Activated naive CD4-positive, alpha-beta T cell treated with anti-CD3 and anti-CD28 coated beads, Interleukin-2, amount 50 U/mL, for 24 hours (primary cell): ENCODE measurements around the gene MRFAP1L1.
A peak's percentile ranks its signal among the peaks of the same experiment; 100 is the strongest.

Experiments used
- H3K27ac Mint-ChIP-seq: one replicate; pipeline ENCODE4 v1.8.0; 2021; ENCODE audit warnings: mild to moderate bottlenecking, mixed read lengths
- H3K27me3 Mint-ChIP-seq: one replicate; pipeline ENCODE4 v1.8.0; 2021; ENCODE audit warnings: mixed read lengths
- H3K36me3 Mint-ChIP-seq: one replicate; pipeline ENCODE4 v1.8.0; 2021; ENCODE audit warnings: mixed read lengths
- H3K4me1 Mint-ChIP-seq: one replicate; pipeline ENCODE4 v1.8.0; 2021; ENCODE audit warnings: mixed read lengths
- H3K4me3 Mint-ChIP-seq: one replicate; pipeline ENCODE4 v1.8.0; 2021; ENCODE audit warnings: mild to moderate bottlenecking, mixed read lengths
- H3K9me3 Mint-ChIP-seq: one replicate; pipeline ENCODE4 v1.8.0; 2021; ENCODE audit warnings: mixed read lengths

MRFAP1L1 gene

GRCh38 chr4:6746721-6747293, 37.1 kb upstream of the MRFAP1L1 start:
- H3K4me3 Mint-ChIP-seq: no peak overlapping the region
- no peaks in the 10 kb centered on the region for H3K36me3 Mint-ChIP-seq
- H3K9me3 Mint-ChIP-seq: no peaks in the 10 kb centered on the region
- H3K27me3 Mint-ChIP-seq: no peaks in the 10 kb centered on the region
- peaks cover 6% of the 10 kb centered on the region for H3K4me1 Mint-ChIP-seq
- no peak overlapping the region for H3K27ac Mint-ChIP-seq

DNA sequence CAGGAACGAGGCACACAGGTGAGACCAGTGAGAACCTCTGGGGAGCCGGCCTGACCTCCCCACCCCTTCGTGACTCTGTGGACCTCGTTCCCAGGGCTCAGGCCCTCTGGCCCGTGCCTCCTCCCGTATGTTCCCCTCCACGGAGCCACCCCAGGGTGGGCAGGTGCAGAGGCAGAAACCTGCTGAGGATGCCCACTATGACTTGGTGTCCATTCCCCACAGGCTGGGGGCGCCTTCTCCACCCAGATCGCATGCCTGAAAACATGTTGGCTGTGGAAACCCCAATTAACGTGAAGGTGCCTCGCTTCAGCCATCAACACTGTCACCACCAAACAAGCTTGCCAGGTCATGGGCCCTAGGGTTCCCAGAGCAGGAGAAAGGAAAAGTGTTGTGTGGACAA, 33.3 kb upstream of the MRFAP1L1 start:
- no peak overlapping the region for H3K27ac Mint-ChIP-seq
- H3K36me3 Mint-ChIP-seq: peaks cover 2% of the 10 kb centered on the region
- no peak overlapping the region for H3K4me3 Mint-ChIP-seq
- no peaks in the 10 kb centered on the region for H3K9me3 Mint-ChIP-seq
- H3K27me3 Mint-ChIP-seq: peaks cover 1% of the 10 kb centered on the region
- H3K4me1 Mint-ChIP-seq: no peaks in the 10 kb centered on the region

GRCh38 chr4:6742507-6742906, 32.8 kb upstream of the MRFAP1L1 start:
- H3K36me3 Mint-ChIP-seq: peaks cover 2% of the 10 kb centered on the region
- H3K4me3 Mint-ChIP-seq: no peak overlapping the region
- H3K27ac Mint-ChIP-seq: peak overlapping the region; percentile 56
- H3K9me3 Mint-ChIP-seq: no peaks in the 10 kb centered on the region
- H3K27me3 Mint-ChIP-seq: peaks cover 1% of the 10 kb centered on the region
- H3K4me1 Mint-ChIP-seq: no peaks in the 10 kb centered on the region

DNA sequence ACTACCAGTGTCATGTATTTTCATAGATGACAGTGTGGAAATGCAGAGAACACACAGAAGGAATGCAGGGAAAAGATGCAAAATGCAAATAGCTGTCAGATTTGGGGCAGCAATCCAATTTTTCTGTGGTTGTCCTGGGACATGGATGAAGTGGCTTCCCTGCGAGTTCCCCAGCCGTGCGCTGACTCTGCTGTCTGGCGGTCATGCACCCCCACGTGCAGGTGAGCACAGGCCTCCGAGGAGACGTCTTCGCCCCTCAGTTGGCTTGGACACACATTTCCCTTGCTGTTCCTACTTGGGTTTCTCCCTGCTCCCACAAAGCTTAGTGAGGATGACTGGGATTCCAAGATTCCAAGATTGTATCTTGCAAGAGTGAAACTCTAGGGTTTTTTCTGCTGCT, 30.7 kb upstream of the MRFAP1L1 start:
- Mint-ChIP-seq H3K27ac (no peak overlapping the region), H3K4me3 (no peak overlapping the region), H3K4me1 (no peaks in the 10 kb centered on the region), H3K36me3 (peaks cover 2% of the 10 kb centered on the region), H3K27me3 (peaks cover 1% of the 10 kb centered on the region), H3K9me3 (no peaks in the 10 kb centered on the region)

- H3K27me3 Mint-ChIP-seq: peaks cover 1% of the 10 kb centered on the region
- peaks cover 2% of the 10 kb centered on the region for H3K36me3 Mint-ChIP-seq
- H3K4me1 Mint-ChIP-seq: no peaks in the 10 kb centered on the region
- no peak overlapping the region for H3K27ac Mint-ChIP-seq
- no peak overlapping the region for H3K4me3 Mint-ChIP-seq
- H3K9me3 Mint-ChIP-seq: no peaks in the 10 kb centered on the region
Observed at GRCh38 chr4:6739920-6740319, 30.3 kb upstream of the MRFAP1L1 start.

DNA sequence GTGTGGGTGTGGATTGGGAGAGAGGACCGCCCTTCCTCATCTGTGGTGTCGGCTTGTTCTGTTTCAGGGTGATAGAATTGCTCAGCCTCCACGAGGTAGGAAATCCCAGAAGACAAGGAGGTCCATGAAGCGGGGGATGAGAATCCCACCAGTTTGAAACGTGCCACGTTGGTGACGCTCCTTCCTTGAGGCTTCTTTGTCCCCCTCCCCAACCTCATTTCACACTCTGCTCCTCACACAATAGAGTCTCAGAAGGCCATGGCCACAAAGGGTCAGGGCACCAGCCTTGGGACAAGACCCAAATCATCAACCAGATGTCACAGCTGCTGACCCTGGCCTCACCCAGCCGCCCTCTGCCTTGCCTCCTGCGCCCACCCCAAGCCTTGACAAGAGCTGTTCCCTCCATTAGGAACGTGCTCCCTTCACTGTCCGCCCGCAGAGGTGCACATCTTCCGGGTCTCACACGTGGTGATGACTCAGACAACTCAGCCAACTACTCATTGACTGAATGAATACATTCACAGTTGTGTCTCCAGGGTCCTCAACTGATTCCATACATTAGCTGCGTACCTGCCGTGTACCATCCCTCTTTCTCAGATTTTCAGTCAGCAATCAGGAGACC, 24.6 kb upstream of the MRFAP1L1 start:
- Mint-ChIP-seq H3K27ac (no peak overlapping the region), H3K36me3 (no peaks in the 10 kb centered on the region), H3K4me3 (no peak overlapping the region), H3K27me3 (peaks cover 1% of the 10 kb centered on the region), H3K9me3 (no peaks in the 10 kb centered on the region), H3K4me1 (no peaks in the 10 kb centered on the region)

DNA sequence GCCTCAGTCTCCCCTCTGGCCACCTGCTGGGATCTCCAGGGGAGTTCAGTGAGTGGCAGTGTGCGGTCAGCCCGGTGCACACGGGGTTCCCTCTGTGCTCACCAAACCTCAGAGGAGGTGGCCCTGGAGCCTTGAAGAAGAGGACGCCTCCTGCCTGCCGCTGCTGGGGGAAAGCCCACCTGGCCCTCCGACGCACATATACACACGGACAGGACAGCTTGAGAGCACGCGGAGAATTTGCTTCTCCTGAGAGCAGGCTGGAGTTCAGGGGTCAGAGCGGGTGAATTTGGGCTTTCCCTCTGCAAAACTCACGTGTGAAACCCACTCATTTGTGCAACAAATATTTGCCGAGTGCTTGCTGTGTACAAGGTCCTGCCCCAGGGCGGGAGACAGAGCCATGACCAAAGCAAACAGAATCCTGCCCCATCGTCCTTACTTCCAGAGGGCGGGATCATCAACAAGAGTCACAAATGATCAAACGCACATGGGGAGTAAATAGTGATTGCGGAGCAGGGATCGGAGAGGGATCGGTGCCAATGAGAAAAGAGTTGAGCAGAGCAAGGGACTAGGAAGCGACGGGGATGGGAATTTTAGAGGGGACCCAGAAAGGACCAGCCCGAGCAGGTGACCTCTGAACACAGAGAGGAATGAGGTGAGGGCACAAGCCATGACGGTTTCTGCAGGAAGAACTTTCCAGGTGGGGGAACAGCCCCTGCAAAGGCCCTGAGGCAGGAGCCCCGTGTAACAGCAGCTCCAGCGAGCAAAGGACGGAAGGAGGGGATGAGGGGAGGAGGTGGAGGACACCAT, 23.9 kb upstream of the MRFAP1L1 start:
- Mint-ChIP-seq H3K27me3 (peaks cover under 1% of the 10 kb centered on the region), H3K27ac (no peak overlapping the region), H3K9me3 (no peaks in the 10 kb centered on the region), H3K4me3 (no peak overlapping the region), H3K36me3 (no peaks in the 10 kb centered on the region), H3K4me1 (peaks cover under 1% of the 10 kb centered on the region)

DNA sequence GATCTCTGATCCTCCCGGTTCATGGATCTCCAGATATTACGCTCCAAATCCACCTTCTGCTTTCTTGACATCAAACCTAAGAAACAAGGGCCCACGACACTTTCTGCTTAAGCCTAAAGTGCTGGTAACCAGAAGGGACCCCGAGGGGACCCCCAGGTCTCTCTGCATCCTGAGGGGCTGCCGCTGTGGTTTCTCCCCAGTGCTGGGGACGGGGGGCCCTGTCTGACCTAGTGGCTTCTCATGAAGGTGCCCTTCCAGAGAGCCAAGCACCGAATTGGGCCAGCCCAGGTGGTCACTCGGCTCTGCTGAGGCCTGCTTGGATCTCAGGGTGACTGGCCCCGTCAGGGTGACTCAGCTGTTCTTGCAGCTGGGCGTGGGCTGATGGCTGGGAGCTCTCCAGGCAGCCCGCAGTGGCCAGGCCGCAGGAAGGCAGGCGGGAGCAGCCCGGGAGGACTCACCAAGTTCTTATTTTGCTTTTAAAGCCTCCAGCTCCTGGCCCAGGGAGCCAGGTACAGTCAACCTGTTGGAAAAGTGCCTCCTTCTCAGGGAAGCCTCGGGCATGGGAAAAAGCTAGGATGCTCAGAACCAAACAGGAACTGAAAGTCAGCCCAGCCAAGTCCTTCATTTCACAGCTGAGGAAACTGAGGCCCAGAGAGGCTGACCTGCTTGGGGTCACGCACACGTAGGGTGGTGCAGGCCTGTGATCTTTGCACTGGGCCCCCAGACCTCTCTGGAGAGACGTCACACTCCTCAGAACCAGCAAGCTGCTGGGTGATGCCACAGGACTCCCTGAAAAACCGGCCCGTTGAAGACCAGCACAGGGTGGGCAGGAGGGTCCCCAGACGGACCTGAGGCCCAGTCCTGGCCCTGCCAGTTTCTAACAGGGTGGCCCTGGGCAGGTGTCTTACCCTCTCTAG, 23.0 kb upstream of the MRFAP1L1 start:
- Mint-ChIP-seq H3K27me3 (no peaks in the 10 kb centered on the region), H3K27ac (no peak overlapping the region), H3K4me1 (peaks cover 10% of the 10 kb centered on the region), H3K36me3 (no peaks in the 10 kb centered on the region), H3K4me3 (no peak overlapping the region), H3K9me3 (no peaks in the 10 kb centered on the region)

DNA sequence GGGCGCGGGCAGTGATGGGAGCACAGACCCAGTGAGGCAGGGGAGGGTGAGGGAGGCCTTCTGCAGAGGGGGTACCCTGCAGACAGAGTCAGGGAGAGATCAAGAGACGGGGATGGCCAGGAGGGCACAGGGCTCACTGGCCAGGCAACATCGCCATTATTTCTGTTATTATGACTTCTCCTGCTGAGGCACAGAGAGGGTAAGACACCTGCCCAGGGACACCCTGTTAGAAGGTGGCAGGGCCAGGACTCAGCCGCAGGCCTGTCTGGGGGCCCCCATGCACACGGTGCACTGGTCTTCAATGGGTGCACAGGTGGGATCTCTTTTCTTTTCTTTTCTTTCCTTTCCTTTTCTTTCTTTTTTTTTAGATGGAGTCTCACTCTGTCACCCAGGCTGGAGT, 22.1 kb upstream of the MRFAP1L1 start:
- Mint-ChIP-seq H3K4me3 (no peak overlapping the region), H3K9me3 (no peaks in the 10 kb centered on the region), H3K4me1 (peaks cover 10% of the 10 kb centered on the region), H3K27me3 (no peaks in the 10 kb centered on the region), H3K27ac (peak overlapping the region; percentile 41), H3K36me3 (no peaks in the 10 kb centered on the region)

GRCh38 chr4:6731318-6731675, 21.6 kb upstream of the MRFAP1L1 start:
- no peak overlapping the region for H3K27ac Mint-ChIP-seq
- no peaks in the 10 kb centered on the region for H3K27me3 Mint-ChIP-seq
- no peaks in the 10 kb centered on the region for H3K9me3 Mint-ChIP-seq
- no peaks in the 10 kb centered on the region for H3K36me3 Mint-ChIP-seq
- H3K4me1 Mint-ChIP-seq: peaks cover 10% of the 10 kb centered on the region
- no peak overlapping the region for H3K4me3 Mint-ChIP-seq

GRCh38 chr4:6730603-6731317, 21.1 kb upstream of the MRFAP1L1 start:
- no peak overlapping the region for H3K27ac Mint-ChIP-seq
- no peak overlapping the region for H3K4me3 Mint-ChIP-seq
- no peaks in the 10 kb centered on the region for H3K36me3 Mint-ChIP-seq
- no peaks in the 10 kb centered on the region for H3K9me3 Mint-ChIP-seq
- no peaks in the 10 kb centered on the region for H3K27me3 Mint-ChIP-seq
- peaks cover 10% of the 10 kb centered on the region for H3K4me1 Mint-ChIP-seq

DNA sequence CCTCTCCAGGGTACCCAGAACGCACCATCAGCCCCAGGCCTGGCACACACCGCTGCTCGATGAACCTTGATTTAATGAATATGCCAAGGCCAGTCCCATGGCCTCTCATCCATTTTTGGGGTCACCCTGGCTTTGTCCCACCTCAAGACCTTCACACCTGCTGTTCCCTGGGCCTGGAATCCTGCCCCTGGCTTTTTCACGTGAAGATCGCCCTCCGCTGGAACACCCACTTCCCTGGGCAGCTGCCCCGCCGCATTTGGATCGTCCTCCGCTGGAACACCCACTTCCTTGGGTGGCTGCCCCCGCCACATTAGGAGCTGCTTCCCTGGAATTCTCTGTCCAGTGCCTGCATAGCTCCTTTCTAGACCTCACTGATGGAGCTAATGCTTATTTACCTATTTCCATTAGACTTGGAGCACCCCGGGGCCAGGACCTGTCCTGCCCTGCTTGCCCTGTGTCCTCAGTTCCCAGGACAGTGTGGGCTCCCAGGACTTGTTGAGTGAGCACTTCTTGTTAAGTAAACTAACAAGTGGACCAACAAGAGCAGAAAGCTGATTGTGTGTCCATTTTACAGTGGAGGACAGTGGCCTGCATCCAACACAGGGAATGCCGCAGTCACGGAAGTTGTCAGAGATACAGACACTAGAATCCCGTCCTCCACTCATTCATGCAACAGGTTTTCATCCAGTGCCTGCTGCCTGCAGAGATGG, 18.8 kb upstream of the MRFAP1L1 start:
- H3K9me3 Mint-ChIP-seq: no peaks in the 10 kb centered on the region
- H3K27me3 Mint-ChIP-seq: no peaks in the 10 kb centered on the region
- H3K36me3 Mint-ChIP-seq: no peaks in the 10 kb centered on the region
- H3K27ac Mint-ChIP-seq: no peak overlapping the region
- H3K4me1 Mint-ChIP-seq: peaks cover 10% of the 10 kb centered on the region
- no peak overlapping the region for H3K4me3 Mint-ChIP-seq

DNA sequence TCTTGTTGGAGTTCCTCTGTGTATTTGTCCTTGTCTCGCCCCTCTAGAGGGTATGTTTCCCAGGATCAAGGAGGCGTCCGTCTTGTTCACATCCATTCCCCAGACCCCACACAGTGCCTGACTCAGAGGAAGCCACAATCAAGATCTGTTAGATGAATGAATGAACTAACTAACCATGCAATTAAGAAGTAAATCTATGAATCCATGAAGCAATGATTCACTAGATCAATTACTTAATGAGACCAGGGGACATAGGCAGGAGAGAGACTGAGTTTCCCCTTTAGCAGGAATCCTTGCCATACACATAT, 18.2 kb upstream of the MRFAP1L1 start:
- no peaks in the 10 kb centered on the region for H3K27me3 Mint-ChIP-seq
- no peaks in the 10 kb centered on the region for H3K9me3 Mint-ChIP-seq
- H3K36me3 Mint-ChIP-seq: no peaks in the 10 kb centered on the region
- H3K4me3 Mint-ChIP-seq: no peak overlapping the region
- H3K4me1 Mint-ChIP-seq: peaks cover 10% of the 10 kb centered on the region
- H3K27ac Mint-ChIP-seq: no peak overlapping the region

DNA sequence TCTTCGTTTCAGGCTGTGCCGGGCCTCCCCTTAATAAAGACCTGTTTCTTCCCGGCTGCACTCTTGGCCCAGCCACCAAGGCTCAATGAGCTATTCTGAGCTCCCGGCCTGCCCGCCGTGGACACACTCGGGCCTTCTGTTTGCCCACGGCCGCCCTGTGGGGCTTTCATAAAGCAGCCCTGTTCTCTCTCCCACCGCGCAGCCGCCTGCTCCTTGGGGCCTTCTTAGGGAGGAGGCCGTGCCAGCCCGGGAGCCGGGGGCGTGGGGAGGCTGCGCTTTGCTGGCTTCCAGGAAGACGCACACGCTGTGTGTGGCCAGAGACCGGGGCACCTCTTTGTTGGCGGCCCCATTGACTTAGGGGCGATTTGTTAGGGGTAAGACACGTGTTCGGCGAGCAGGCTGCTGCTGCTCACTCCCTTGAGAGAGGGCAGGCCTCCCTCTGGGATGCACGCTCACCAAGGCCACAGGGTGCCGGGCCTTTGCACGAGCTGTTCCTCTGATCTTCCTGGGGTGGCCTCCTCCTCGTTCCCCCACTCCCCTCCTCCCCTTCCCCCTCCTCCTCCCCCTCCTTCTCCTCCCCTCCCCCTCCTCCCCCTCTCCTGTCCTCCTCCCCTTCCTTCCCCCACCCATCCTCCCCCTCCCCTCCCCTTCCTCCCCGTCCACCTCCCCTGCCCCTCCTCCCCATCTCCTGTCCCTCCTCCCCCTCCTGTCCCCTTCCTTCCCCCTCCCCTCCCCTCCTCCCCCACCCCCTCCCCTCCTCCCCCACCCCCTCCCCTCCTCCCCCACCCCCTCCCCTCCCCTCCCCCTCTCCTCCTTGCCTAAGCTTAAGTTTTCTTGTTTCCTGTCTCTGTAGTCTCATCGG, 17.6 kb upstream of the MRFAP1L1 start:
- peaks cover 10% of the 10 kb centered on the region for H3K4me1 Mint-ChIP-seq
- H3K27me3 Mint-ChIP-seq: no peaks in the 10 kb centered on the region
- no peak overlapping the region for H3K4me3 Mint-ChIP-seq
- no peaks in the 10 kb centered on the region for H3K9me3 Mint-ChIP-seq
- H3K27ac Mint-ChIP-seq: no peak overlapping the region
- H3K36me3 Mint-ChIP-seq: no peaks in the 10 kb centered on the region
